ENCODE data around the gene OSBPL10. TPM values are rescaled to one million over a fixed set of nuclear protein-coding genes. Genes with fewer than 3 reads are reported as not detected.

OSBPL10 gene
- total RNA-seq, 1 donor from 2014 or later: 24.4 TPM

DNA sequence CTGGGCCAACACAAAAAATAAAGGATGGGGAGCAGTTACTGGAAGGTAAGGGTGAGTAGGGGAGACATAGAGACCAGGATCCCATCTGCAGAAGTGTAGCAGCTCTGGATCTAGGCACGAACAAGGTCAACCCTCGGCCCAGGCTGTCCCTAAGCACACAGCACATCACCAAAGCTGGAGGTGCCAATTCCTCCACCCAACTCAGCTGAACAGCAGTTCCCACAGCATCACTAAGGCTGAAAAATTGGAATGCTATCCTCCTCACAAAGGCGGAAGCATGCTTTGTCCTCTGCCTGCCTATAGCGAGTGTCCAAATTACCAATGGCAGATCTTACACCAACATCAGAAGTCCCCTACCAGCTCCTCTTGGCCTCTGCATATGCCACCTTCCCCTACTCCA, 33.9 kb downstream of the OSBPL10 start:
- no peak overlapping the region for H3K27ac Mint-ChIP-seq
- DNase-seq (ENCODE audit: extremely low spot score, unreplicated experiment): no peak

DNA sequence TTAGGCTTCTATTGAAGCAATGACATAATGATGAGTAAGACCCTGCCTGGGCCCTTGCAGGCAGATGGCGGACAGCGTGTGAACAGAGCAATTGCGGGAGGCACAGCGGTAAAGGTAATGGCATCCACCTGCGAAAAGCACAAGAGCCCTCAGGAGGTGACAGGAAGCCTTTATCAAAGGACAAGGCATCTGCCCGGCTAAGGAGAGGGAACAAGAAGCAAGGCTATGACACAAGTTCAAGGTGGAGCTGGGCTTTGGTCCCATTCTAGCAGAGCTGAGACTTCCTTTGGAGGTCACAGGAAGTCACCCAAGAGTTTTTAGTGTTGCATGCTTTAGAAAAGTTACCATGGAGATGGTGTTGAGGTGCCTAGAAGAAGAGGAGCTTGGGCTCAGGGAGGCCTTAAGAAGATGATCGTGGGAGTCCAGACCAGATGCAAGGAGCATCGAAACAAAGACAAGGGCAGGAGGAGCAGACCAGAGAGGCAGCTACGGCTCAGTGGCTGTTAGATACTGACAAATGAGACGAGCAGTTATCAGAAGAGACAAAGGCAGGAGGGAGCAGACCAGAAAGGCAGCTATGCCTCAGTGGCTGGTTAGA, 34.5 kb downstream of the OSBPL10 start:
- H3K27ac Mint-ChIP-seq: no peak overlapping the region
- H3K27me3 Mint-ChIP-seq: no peaks in the 10 kb centered on the region
- TF ChIP-seq, protein P1, sequence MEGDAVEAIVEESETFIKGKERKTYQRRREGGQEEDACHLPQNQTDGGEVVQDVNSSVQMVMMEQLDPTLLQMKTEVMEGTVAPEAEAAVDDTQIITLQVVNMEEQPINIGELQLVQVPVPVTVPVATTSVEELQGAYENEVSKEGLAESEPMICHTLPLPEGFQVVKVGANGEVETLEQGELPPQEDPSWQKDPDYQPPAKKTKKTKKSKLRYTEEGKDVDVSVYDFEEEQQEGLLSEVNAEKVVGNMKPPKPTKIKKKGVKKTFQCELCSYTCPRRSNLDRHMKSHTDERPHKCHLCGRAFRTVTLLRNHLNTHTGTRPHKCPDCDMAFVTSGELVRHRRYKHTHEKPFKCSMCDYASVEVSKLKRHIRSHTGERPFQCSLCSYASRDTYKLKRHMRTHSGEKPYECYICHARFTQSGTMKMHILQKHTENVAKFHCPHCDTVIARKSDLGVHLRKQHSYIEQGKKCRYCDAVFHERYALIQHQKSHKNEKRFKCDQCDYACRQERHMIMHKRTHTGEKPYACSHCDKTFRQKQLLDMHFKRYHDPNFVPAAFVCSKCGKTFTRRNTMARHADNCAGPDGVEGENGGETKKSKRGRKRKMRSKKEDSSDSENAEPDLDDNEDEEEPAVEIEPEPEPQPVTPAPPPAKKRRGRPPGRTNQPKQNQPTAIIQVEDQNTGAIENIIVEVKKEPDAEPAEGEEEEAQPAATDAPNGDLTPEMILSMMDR (conservative IDR thresholded peaks at IDR 0.05): no peak
- no peaks in the 10 kb centered on the region for H3K9me3 Mint-ChIP-seq
- no peak overlapping the region for H3K4me3 Mint-ChIP-seq
- DNase-seq (ENCODE audit: extremely low spot score, unreplicated experiment): no peak
- H3K36me3 Mint-ChIP-seq: no peaks in the 10 kb centered on the region
- H3K4me1 Mint-ChIP-seq (ENCODE audit: unreplicated experiment): peaks cover 17% of the 10 kb centered on the region

More for the DNA sequence above, 33.9 kb downstream of the OSBPL10 start:
- Mint-ChIP-seq H3K4me1 (ENCODE audit: unreplicated experiment) (peaks cover 14% of the 10 kb centered on the region), H3K27me3 (no peaks in the 10 kb centered on the region), H3K4me3 (no peak overlapping the region), H3K9me3 (no peaks in the 10 kb centered on the region), H3K36me3 (no peaks in the 10 kb centered on the region)
- TF ChIP-seq, protein P1 (conservative IDR thresholded peaks at IDR 0.05): no peak

DNA sequence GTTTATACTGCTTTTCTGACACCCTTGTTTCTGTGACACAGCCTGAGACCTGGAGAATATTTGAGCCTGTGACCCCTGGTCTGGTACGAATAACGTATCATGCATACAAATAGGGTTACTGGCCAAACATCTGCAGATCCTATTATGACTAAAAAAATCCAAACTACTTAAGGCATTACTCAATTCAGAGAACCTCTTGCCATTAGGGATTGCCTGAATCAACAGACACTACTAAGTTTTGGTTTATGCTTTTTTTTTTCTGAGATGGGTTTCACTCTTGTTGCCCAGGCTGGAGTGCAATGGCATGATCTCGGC, 35.4 kb downstream of the OSBPL10 start:
- Mint-ChIP-seq H3K27me3 (no peaks in the 10 kb centered on the region), H3K4me3 (no peak overlapping the region), H3K27ac (no peak overlapping the region), H3K4me1 (ENCODE audit: unreplicated experiment) (peaks cover 26% of the 10 kb centered on the region), H3K9me3 (no peaks in the 10 kb centered on the region), H3K36me3 (no peaks in the 10 kb centered on the region)
- TF ChIP-seq, protein P1 (conservative IDR thresholded peaks at IDR 0.05): no peak
- no peak for DNase-seq (ENCODE audit: extremely low spot score, unreplicated experiment)

DNA sequence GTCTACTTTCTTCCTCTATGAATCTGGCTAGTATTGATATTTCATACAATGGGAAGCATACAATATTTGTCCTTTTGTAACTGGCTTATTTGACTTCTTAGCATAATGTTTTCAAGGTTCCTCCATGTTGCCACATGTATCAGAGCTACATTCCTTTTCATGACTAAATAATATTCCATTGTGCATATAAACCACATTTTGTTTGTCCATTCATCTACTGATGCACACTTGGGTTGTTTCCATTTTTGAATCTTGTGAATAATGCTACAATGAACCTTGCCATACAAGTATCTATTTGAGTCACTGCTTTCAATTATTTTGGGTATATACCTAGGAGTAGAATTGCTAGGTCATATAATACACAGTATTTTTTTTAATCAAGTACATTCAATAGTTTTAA, 38.0 kb downstream of the OSBPL10 start:
- H3K9me3 Mint-ChIP-seq: no peaks in the 10 kb centered on the region
- H3K36me3 Mint-ChIP-seq: no peaks in the 10 kb centered on the region
- DNase-seq (ENCODE audit: extremely low spot score, unreplicated experiment): no peak
- TF ChIP-seq, protein P1 (conservative IDR thresholded peaks at IDR 0.05): no peak
- no peak overlapping the region for H3K4me3 Mint-ChIP-seq
- H3K4me1 Mint-ChIP-seq (ENCODE audit: unreplicated experiment): peaks cover 20% of the 10 kb centered on the region
- no peaks in the 10 kb centered on the region for H3K27me3 Mint-ChIP-seq
- no peak overlapping the region for H3K27ac Mint-ChIP-seq

DNA sequence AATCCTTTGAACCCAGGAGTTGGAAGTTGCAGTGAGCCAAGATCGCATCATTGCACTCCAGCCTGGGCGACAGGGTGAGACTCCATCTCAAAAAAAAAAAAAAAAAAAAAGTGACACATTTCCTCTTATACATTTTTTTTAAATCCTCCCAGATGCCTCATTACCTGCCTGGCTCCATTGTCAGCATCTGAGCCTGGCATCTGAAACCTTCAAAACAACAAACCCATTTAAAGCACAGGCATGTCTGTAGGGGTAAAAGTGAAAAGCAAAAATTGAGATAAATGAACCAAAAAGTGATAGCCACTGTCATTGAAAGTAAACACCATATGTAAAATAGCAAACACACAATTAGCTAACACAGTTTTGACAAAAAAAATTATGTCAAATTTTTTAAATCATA, 38.6 kb downstream of the OSBPL10 start:
- no peaks in the 10 kb centered on the region for H3K27me3 Mint-ChIP-seq
- H3K36me3 Mint-ChIP-seq: no peaks in the 10 kb centered on the region
- H3K4me1 Mint-ChIP-seq (ENCODE audit: unreplicated experiment): peaks cover 14% of the 10 kb centered on the region
- no peak overlapping the region for H3K27ac Mint-ChIP-seq
- TF ChIP-seq, protein P1 (conservative IDR thresholded peaks at IDR 0.05): no peak
- H3K4me3 Mint-ChIP-seq: no peak overlapping the region
- no peaks in the 10 kb centered on the region for H3K9me3 Mint-ChIP-seq
- DNase-seq (ENCODE audit: extremely low spot score, unreplicated experiment): no peak

DNA sequence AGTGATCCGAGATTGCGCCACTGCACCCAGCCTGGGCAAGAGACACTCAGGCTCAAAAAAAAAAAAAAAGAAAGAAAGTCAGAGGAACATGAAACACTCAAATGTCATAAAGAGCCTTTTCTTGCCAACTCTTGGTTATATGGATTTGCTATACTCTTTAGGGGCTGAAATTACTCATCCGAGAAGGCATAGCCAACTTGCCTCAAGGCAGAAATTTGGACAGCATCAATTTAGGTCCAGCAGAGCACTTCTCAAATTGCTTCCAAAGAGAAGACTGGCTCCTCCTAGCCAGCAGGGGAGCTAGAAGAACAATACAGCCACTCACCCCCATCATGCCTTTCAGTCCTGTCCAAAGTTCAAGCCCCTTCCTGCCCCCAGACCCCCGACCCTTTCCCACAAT, 43.8 kb downstream of the OSBPL10 start:
- H3K4me1 Mint-ChIP-seq (ENCODE audit: unreplicated experiment): peaks cover 21% of the 10 kb centered on the region

More for the DNA sequence above, 43.8 kb downstream of the OSBPL10 start:
- H3K4me3 Mint-ChIP-seq: no peak overlapping the region
- DNase-seq (ENCODE audit: extremely low spot score, unreplicated experiment): no peak
- TF ChIP-seq, protein P1 (conservative IDR thresholded peaks at IDR 0.05): no peak
- no peaks in the 10 kb centered on the region for H3K36me3 Mint-ChIP-seq
- H3K9me3 Mint-ChIP-seq: no peaks in the 10 kb centered on the region
- H3K27me3 Mint-ChIP-seq: no peaks in the 10 kb centered on the region
- no peak overlapping the region for H3K27ac Mint-ChIP-seq

Measured in type B pancreatic cell (in vitro differentiated cells).